ENCODE measurements around the gene OVCA2. TPM values are rescaled to one million over a fixed set of nuclear protein-coding genes. Genes with fewer than 3 reads are reported as not detected.
A peak's percentile ranks its signal among the peaks of the same experiment; 100 is the strongest.

OVCA2 gene
- total RNA-seq, 1 experiment from 2014 or later: 24.6 TPM

GRCh38 chr17:2033153-2033552 is 8.7 kb upstream of the OVCA2 start:
- H2AFZ ChIP-seq (ENCODE audit: low read length): no peak overlapping the region
- H3K27ac Mint-ChIP-seq: peak overlapping the region in 1 of 3 experiments; percentile 89; a peak in 1 of 7 replicates
- peaks cover 9 to 34% of the 10 kb centered on the region in 2 experiments for H3K4me1 Mint-ChIP-seq

More at GRCh38 chr17:2033153-2033552, 8.7 kb upstream of the OVCA2 start:
- no peak overlapping the region for H3K14ac ChIP-seq (ENCODE audit: insufficient read depth, low read length)
- Mint-ChIP-seq H3K27me3 (ENCODE audit: low read depth) (peaks cover 17% of the 10 kb centered on the region), H3K9me3 (no peaks in the 10 kb centered on the region; a peak in 1 of 5 replicates), H3K36me3 (ENCODE audit: insufficient read depth in 1 of 3, low read depth in 3 of 3) (peaks cover 0 to 13% (median 11%) of the 10 kb centered on the region in 3 experiments; a peak in 6 of 7 replicates), H3K4me3 (no peak overlapping the region)
- DNase-seq: no peak
- H3K9me3 ChIP-seq (ENCODE audit: control insufficient read depth, low read depth, low read length): no peaks in the 10 kb centered on the region
- H2BK5ac ChIP-seq (ENCODE audit: insufficient read length, low read length): no peak overlapping the region
- TF ChIP-seq CTCF (conservative IDR thresholded peaks at IDR 0.05): no peak
- H3K23ac ChIP-seq (ENCODE audit: insufficient read length, low read depth, low read length): no peak overlapping the region
- H2BK20ac ChIP-seq (ENCODE audit: low read depth, low read length, poor library complexity, severe bottlenecking): no peak overlapping the region
- H3K79me2 ChIP-seq (ENCODE audit: insufficient read depth, low read length): no peaks in the 10 kb centered on the region
- no peak overlapping the region for H3T11ph ChIP-seq (ENCODE audit: low read length)
- no peak overlapping the region for H2BK15ac ChIP-seq (ENCODE audit: low read depth, low read length)
- no peak overlapping the region for H3K9ac ChIP-seq (ENCODE audit: extremely low read depth, insufficient read length, low read length)
- H3K79me1 ChIP-seq (ENCODE audit: insufficient read depth, low read depth, low read length, poor library complexity, severe bottlenecking): no peaks in the 10 kb centered on the region
- no peak overlapping the region for H3K4ac ChIP-seq (ENCODE audit: low read depth, low read length)
- no peak overlapping the region for H2AK5ac ChIP-seq (ENCODE audit: insufficient read length, low read length)
- no CpG with 5 or more reads among the region's 7 CpGs for WGBS (ENCODE audit: extremely low coverage, insufficient read length, low lambda C conversion rate)
- no peak overlapping the region for H2BK120ac ChIP-seq (ENCODE audit: low read depth, low read length, poor library complexity, severe bottlenecking)
- no peaks in the 10 kb centered on the region for H3K4me1 ChIP-seq (ENCODE audit: insufficient read depth, low read length)
- no peak overlapping the region for H3K56ac ChIP-seq (ENCODE audit: insufficient read length, low read depth, low read length)
- H3K18ac ChIP-seq (ENCODE audit: insufficient read length, low read depth, low read length): no peak overlapping the region
- H4K8ac ChIP-seq (replicated peaks; ENCODE audit: insufficient read length, low read depth, low read length): no peak overlapping the region
- H2BK12ac ChIP-seq (ENCODE audit: insufficient read length, low read depth, low read length): no peak overlapping the region
- no peak overlapping the region for H4K5ac ChIP-seq (ENCODE audit: insufficient read length, low read depth, low read length)
- H3K27me3 ChIP-seq (ENCODE audit: insufficient read depth, low read length): peaks cover 10% of the 10 kb centered on the region; the same call in 1 of the 2 replicates
- no peak overlapping the region for H4K91ac ChIP-seq (ENCODE audit: insufficient read length, low read depth, low read length)
- peaks cover 3% of the 10 kb centered on the region for H3K23me2 ChIP-seq (ENCODE audit: insufficient read length, low read depth, low read length, poor library complexity, severe bottlenecking)
- H3K4me2 ChIP-seq (ENCODE audit: insufficient read depth, insufficient read length, low read length): no peak overlapping the region
- no peaks in the 10 kb centered on the region for H4K20me1 ChIP-seq (ENCODE audit: control insufficient read depth, insufficient read depth, insufficient read length)
- no peak overlapping the region for H3K27ac ChIP-seq (ENCODE audit: insufficient read length, low read depth, low read length)

Measured in H9 (cell line).